ENCODE data around the gene QSER1.

DNA sequence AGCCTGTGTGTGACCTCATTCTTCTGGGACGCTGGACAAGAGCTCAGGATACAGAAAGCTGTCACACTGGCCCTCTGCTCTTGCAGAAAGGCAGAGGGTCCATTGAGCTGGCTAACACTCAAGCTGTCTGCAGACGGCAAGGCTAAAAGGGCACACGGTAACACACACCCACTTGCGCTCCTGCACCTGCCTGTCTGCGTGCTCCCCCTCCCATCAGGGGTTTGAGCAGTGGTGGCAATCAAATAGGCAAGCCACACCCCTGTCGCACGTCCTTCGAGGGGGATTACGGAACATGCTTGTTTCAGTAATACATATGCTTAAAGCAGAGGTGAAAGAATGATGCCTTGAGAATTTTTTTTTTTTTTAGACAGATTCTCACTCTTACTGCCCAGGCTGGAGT lies 7.1 kb upstream of the QSER1 start:
- TF ChIP-seq EZH2 (IDR thresholded peaks at IDR 0.05; ENCODE audit: low read length), result no peak
- TF ChIP-seq CTCF (optimal IDR thresholded peaks at IDR 0.05 in 1 of 3, IDR thresholded peaks at IDR 0.05 in 1 of 3, conservative IDR thresholded peaks at IDR 0.05 in 1 of 3; ENCODE audit: extremely low read depth in 1 of 3, insufficient read depth in 2 of 3, low read length in 3 of 3), result no peak

Data from keratinocyte (primary cell).